T1000 (cell line): Measurements from ENCODE around the gene GPRC5D.

Experiments used
- DNase-seq: peaks from one replicate; lab custom pipeline; 2025; ENCODE audit warnings: mixed read lengths; lab: John Stamatoyannopoulos, UW

GPRC5D gene

GRCh38 chr12:12936983-12937491 is 14.9 kb downstream of the GPRC5D start:
- no peak for DNase-seq

GRCh38 chr12:12934556-12934955 is 17.4 kb downstream of the GPRC5D start:
- no peak for DNase-seq

- DNase-seq: no peak
Measured at GRCh38 chr12:12933742-12934141, 18.2 kb downstream of the GPRC5D start.

- DNase-seq: no peak
Measured at GRCh38 chr12:12930633-12931219, 21.2 kb downstream of the GPRC5D start.

- DNase-seq: no peak
Measured at GRCh38 chr12:12929696-12930095, 22.3 kb downstream of the GPRC5D start.

- DNase-seq: no peak
Measured at GRCh38 chr12:12927211-12928079, 24.5 kb downstream of the GPRC5D start.

GRCh38 chr12:12926571-12927071 is 25.3 kb downstream of the GPRC5D start:
- DNase-seq: no peak

GRCh38 chr12:12925388-12925787 is 26.6 kb downstream of the GPRC5D start:
- no peak for DNase-seq

- DNase-seq: no peak
Measured at GRCh38 chr12:12924169-12924568, 27.8 kb downstream of the GPRC5D start.

GRCh38 chr12:12922978-12923377 is 29.0 kb downstream of the GPRC5D start:
- DNase-seq: no peak

GRCh38 chr12:12922191-12922616 is 29.8 kb downstream of the GPRC5D start:
- peak; percentile 39 for DNase-seq

GRCh38 chr12:12919666-12920435 is 32.1 kb downstream of the GPRC5D start:
- no peak for DNase-seq

GRCh38 chr12:12918781-12919389 is 33.1 kb downstream of the GPRC5D start:
- no peak for DNase-seq

- DNase-seq: no peak
Measured at GRCh38 chr12:12917517-12917916, 34.5 kb downstream of the GPRC5D start.

GRCh38 chr12:12916135-12916944 is 35.6 kb downstream of the GPRC5D start:
- peak; percentile 27 for DNase-seq

GRCh38 chr12:12915656-12916055 is 36.3 kb downstream of the GPRC5D start:
- DNase-seq: no peak

GRCh38 chr12:12912711-12913110 is 39.3 kb downstream of the GPRC5D start:
- no peak for DNase-seq

- no peak for DNase-seq
Measured at GRCh38 chr12:12909995-12910420, 42.0 kb downstream of the GPRC5D start.

GRCh38 chr12:12909228-12909994 is 42.6 kb downstream of the GPRC5D start:
- no peak for DNase-seq

- no peak for DNase-seq
Measured at GRCh38 chr12:12908711-12909110, 43.3 kb downstream of the GPRC5D start.
